A204.1 (cell line): ENCODE results near the gene CTTN.
A peak's percentile ranks its signal among the peaks of the same experiment; 100 is the strongest.

Experiments used
- FAIRE-seq: peaks from 2 replicates; lab custom pipeline; 2012; peaks lifted over from hg19 to GRCh38; lab: Jason Lieb, UNC

Gene CTTN

DNA sequence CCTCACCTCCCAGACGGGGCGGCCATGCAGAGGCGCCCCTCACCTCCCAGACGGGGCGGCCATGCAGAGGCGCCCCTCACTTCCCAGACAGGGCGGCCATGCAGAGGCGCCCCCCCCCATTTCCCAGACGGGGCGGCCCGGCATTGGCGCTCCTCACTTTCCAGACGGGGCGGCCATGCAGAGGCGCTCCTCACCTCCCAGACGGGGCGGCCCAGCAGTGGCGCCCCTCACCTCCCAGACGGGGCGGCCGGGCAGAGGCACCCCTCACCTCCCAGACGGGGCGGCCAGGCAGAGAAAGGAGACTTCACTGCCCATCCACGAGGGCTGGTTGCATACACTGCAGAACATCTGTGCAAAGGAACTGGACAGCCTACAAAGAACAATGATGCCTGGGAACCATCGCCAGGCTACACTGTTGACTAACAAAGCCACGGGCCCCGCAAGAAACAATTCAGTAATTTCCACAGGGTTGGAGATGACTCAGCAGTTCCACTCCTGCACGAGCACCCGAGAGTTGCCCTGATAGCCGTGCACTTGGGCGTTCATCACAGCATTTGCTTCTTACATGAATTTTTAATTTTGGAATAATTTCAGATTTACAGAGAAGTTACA lies 58.7 kb downstream of the CTTN start:
- FAIRE-seq = no peak

DNA sequence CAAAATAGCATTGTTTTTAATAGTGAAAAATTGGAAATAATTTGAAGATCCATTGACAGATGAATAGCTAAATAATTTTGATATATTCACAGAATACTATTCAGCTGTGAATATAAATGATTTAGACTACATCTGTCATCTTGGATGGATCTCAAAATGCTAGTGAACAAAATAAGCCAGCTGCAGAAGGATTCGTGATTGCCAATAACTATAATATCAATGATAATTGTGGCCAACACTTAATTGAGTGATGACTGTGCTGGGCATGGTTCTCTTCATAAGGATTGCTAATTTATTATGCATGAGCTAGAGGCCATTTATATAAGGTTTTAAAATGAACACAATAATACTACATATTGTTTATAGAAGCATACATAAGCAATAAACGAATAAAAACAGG lies 60.4 kb downstream of the CTTN start:
- no peak for FAIRE-seq

DNA sequence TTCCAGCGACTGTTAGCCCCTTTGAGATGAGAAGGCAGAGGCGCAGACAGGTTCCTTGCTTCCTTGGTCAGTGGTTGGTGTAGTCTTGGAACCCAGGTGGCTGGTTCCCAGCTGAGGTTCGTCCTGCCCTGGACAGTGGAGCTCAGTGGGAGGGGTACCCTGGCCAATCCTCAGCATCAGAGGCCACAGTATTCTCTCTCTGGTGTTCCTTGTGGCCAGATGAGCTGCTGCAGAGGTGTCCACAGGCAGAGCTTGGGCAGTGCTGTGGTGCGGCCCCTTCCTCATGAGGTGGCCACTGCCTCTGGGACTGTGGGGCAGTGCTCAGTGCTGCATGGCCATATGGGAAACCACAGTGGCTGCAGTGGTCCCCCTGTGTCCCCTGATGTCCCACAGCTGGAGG lies 61.8 kb downstream of the CTTN start:
- FAIRE-seq = no peak

DNA sequence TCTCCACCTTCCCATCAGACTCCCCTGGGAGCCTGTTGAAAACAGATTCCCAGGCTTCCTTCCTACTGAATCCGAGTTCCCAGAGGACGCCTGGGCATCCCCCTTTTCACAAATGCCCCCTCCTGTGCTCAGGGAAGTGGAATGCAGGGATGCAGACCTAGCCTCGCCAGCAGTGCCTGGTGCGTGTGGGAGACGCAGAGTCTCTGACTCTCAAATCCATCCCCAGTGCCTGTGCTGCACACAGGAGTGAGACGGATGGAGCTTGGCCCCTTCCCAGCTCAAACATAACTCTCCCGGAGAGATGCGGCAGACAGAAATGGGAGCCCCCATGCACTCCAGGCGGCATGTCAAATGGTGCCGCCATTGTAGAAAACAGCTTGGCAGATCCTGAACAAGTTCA lies 62.6 kb downstream of the CTTN start:
- FAIRE-seq = no peak

DNA sequence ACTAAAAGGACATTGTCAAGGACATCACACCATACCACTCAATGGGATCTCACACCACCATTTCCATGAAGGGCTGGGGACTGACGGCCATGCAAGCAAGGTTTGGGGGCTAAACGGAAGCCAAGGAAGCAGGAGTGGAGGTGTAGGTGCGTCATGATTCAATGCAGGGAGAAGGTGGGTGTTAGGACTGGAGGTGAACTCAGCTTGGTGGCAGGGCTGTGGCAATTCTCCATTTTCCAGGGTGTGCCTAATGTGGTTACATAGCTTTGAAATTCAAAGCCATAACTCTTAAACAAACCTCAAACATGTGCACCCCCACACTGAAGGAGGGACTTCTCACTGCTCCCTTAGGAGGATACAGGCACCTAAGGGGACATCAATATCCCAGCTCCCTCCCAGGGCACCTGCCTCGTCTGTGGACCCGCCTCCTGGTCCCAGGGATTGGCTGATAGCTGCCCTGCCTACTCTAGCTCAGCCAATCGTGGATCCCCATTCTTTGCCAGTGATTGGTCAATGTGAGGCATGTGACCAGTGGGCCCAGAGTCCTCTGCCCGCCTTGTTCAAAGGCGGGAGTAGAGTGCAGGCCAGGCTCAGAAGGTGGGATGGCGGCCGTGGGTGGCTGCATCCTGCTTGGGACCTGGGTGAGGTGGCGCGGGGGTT lies 64.6 kb downstream of the CTTN start:
- FAIRE-seq = no peak

DNA sequence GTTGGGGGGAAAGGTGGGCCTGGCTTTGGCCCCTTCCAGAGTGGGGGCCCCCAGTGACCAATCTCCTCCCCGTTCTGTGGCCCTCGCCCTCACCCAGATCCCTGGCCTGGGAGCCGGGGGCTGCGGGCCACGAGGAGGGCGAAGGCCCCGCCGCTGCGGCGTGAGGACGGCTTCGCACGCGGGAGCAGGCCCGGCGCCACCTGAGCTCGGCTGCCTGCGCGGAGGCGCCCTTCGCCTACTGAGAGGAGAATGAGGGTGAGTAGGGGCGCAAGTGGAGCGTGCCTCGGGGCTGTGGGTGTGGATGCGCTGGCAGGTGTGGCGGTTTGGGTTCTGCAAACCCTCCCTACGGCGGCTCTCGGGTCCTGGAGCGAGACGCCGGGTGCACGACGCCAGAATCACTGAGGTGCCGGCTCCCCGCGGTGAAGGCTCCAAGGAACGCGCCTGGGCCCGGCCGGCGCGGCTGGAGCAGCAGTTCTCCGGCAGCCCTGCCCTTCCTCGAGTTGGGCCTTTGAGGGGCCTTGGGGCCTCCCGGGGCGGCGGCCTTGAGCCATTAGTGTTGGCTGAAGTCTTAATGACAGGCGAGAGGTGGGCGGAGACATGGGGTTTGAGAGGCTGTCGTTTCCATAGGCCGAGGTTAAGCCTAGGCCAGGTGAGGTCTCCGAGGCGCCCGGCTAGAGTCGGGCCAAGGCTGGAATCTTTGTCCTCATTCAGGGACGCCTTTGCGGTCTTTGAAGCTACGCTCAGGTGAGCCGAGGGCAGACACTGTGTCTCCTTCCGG lies 65.3 kb downstream of the CTTN start:
- no peak for FAIRE-seq

DNA sequence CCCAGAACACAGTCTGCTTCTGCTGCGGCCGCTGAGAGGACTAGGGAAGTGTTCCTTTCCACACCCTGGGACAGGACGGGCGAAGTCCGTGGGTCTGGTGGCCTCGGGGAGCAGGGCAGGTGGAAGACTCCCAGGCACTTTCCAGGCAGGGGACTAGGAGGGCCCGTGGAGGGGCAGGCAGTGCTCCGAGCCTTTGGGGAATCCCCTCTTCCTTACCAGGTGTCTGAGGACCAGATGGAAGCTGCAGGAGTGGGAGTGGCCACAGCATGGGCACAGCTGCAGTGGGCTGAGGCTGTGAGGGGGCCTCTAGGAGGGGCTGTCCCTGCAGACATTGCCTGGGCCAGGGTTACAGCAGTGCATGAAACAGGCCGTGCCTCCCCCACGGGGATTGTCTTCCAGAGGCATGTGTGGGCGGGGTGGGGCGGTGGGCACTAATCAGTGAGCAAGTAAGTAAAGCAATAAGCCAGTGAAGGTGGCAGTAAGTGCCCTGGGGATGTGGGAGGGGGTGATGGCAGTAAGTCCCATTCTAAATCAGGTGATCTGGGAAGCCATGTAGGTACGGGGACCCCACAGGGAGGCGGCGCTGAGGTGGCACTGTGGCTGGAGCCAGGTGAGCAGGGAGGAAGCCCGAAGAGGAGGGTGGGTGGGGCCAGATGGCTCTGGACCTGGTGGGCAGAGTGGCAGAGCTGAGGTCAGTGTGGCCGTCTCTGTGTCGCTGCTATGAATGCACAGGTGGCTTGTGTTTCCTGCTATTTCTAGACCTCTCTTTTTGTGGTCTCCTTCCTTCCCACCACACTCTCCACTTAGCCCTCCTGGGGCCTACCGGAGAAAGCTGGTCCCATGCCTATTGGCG lies 66.4 kb downstream of the CTTN start:
- FAIRE-seq = no peak

DNA sequence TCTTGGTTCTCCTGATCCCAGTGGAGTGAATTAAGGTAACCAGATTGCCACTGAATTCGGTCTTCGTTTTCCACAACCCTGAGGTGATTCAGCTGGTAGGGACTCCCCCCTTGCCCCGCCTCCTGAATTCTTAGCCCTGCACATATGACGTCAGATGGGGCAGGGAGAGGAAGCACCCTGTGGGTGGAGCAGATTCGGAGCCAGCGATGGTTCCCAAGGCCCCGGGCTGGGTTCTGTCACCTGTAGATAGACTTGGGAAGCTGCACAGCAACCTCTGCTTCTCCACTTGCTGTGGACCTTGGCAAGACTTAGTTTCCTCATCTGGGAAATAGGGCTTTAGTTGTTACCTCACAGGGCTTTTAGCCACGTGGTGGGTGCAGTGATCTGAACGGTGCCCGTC lies 67.8 kb downstream of the CTTN start:
- no peak for FAIRE-seq

DNA sequence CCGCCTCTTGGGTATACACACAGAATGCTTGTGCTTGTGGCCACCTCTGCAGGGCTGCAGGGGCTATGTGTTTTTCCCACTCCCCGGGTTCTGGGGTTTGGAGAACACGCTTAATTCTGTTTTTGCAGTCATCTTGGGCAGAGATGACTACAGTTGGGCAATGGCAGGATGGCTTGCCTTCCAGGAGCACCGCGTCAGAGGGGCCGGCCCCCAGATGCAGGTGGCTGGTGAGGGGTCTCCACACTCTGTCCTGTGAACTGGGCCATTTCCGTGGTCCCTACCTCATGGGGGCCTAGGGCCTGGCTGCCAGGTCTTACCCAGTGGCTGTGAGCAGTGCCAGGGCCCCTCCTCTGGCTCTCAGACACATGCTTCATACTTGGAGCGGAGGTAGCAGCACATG lies 68.3 kb downstream of the CTTN start:
- FAIRE-seq = no peak

DNA sequence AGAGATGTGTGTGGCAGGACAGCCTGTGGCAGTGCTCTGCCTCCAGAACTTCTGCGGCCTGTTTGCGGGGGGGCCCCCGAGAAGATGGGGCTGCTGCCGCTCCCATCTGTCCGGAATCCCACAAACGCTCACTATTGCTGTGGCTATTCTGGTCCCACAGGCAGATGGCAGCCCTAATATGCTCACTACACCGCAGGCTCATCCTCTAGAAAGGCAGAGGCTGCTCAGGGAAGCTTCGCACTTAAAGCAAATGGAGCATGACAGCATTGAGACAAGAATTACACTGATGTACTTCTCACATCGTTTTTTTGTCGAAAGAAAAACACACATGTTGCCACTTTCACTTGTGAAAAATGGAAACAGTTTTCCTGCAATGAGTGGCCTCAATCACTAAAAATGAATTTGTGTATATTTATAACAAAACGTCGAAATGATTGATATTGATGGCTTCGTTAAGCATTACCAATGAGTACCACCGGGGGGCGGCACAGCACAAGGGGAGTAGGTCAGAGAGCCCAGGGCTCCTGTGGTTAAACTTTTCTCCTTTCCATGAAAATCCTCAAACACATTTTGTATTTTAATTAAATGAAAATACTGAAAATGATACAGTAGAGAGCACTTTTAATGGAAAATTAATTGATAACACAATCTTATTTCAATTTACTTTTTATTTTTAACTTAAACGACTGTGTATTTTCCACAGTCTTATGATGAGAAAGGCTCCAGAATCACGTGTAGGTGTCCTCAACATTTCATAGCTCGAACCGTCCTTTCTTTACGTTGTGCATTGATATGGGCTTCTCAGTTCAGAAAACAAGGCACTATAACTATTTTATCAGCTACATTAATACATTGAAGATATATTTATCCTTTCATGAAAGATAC lies 69.1 kb downstream of the CTTN start:
- peak; percentile 68 for FAIRE-seq

DNA sequence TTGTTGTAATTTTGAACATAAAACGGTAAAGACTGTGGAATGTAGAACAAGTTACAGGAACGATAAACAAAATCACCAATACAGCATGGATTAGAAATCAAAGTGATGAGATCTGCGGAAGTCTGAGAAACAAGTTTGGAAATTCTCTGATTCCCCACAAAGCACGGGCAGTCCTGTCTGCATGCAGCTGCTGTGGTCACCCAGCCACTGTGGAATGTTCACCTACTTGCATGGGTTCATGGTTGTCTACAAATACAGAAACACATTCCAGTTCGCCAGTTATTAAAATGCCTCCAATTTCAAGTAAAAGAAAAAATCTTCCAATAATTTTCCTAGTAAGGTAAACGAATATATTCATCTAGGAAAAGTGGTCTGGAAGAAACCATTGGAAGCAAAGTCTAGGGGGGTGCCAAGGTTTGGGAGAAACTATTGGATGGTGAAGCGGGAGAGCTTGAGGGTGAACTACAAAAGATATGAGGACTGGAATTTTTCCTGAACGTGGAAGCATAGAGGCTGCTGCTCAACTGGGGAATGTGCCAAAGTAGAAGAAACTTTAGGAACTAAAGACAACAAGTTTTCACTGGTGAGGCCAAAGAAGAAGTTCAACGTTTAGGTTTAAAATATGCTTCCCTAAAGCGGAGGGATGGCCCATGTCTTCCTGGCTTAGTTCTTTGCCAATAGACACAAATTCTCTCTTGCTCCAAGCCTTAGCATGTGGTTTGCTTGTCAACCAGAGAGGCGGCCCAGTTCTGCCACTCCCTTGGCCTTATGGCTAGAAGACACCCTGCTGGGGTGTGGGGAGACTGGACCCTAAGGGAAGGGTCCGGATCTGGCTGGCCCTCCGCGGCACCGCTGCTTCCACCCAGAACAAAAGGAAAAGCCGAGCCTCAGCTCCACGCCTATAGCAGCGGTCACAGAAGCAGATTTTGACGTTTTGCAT lies 70.2 kb downstream of the CTTN start:
- FAIRE-seq = no peak

DNA sequence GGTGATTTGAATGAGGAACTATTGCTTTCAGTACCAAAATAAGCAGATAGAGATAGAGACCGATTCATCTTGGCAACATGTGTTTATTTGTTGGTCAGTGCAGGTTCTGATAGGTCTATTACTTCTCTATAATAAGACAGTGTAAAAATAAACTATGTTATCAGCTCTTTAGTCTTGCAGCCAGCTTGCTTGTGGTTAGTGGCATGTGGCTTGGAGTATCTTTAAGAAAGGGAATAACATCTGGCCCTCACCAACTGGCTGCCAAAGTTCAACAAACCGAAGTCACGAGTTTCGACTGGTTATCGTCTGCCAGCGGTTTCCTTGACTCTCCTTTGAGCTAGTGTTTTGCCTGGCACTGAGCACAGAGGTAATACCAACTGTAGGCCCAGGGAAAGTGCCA lies 71.8 kb downstream of the CTTN start:
- FAIRE-seq = no peak

DNA sequence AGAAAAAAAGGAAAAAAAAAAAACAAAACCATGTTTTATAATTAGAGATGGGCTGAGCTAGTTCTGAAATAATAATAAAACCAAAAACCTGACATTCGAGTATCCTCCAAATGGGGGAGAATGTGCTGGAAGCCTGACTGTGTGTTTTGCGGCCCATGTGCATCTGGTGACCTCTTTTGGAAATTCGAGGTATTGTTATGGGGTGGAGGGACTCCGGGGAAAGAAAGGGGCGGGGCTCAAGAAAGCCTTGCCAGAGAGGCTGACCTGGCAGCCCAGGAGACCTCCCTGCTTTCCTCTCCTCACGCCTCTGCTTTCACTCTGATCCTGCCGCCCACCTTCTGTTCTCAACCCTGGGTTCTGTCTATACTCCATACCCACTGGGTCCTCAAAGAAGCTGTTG lies 72.9 kb downstream of the CTTN start:
- FAIRE-seq = no peak

DNA sequence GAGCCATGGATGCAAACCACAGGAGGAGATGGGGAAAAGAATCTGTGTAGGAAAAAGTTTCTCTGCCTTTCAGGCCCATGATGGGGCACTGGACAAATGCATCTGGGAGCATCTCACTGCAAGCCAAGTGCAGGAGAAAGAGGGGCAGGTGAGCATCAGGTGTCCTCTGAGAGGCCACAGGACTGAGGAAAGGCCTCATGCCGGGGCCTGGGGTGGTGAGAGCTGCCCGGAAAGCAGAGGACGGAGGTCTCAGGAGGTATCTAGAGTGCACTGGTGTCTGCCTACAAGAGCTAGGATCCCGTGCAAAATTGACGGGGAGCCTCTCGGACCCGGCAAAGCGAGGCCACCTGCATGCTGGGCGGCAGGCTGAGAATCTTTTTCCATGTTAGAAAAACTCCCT lies 73.9 kb downstream of the CTTN start:
- FAIRE-seq = no peak

DNA sequence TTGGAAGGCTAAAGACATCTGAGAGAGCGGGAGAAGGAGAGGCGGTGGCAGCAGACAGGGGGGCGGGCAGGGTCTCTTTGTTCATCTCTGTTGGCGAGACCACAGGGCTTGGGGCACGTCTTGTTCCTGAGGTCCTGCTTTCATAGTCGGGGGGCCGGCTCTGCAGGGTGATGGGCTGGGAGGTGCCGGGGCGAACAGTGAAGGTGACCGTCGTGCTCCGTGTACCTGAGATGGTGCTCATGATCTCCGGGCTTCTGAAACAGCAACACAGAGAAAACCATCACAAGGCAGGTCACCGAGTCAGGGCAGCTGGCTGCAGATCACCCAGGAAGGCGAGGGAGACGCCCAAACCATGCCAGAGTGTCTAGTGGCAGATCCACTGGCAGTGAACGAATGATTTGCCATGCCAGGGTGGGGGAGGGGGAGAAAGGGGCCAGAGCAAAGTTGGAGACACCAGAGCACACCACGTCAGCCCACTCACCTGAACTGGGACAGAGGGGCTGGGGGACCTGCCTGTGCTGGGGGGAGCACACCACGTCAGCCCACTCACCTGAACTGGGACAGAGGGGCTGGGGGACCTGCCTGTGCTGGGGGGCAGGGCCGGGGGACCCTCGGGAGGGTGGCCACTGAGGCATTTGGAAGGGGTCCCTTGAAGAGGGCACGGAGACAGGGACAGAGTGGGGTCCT lies 75.0 kb downstream of the CTTN start:
- FAIRE-seq = no peak

DNA sequence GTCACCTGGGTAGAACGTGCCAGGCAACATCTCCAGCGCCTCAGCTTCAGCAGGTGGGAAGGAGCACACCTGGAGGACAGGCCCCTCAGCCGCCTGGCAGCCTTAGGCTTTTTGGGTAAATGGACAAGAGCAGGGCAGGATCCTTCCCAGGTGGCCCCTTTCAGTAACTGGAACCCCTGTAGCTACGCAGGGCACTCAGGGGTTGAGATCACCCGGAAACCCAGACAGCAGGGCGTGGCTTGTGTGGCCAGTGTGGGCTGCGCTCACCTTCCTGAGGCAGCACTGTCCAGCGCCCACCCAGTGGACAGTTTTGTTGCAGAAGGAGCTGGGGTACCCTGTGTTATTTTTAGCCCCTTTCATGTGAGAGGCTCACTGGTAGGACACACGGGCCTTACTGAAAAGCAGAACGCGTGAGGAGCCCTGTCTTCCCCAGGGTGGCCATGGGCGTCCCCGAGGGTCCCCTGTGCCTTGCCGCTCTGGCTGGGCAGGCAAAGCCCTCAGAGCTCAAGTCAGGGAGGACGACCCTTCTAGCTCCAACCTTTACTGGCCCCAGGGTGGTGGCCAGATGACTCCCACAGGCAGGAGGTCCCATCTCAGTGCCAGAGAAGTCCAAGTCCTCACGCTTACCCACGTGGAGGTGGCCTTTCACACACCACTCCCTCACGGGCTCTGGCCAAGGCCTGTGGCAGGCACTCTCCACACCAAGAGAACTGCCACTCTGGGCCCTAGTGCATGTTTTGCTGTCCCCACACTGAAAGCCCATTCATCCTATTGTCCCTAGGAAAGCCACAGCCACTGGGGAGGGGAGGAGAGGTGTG lies 75.8 kb downstream of the CTTN start:
- no peak for FAIRE-seq

DNA sequence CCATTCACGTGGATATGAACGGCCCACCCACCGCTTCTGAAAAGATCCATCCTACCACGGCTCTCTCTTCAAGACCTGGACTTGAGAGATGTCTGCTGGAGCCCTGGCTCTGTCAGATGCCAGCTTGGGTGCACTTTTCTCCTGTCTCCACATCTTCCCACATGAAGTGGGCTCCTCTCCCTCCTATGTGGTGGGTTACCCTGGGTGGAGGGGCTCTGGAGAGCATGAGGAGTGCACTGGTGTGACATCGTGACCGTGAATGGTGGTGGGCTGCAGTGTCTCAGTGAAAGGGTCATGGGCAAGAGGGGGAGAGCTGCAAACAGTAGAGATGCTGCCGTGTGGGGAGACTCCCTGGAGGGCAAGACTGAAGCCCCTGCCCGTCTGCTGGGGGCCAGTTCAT lies 76.4 kb downstream of the CTTN start:
- FAIRE-seq = no peak

DNA sequence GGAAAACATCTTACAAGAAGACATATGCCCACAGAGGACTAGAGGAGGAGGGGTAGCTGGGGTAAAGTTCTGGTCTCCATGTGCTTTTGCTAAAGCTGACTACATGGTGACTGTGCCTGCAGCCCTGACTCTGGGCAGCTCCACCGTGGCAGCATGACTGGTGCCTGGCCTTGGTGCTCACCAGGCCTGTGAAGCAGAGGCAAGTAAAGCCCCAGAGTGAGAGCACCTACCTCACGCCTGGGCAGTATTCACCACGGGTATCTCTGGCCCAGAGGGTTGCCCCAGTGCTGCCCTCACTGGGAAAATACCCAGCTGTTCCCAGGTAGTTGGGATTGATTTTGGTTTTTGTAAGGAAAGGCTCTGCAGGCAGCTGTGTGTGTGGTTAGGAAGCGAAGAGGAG lies 78.3 kb downstream of the CTTN start:
- no peak for FAIRE-seq

DNA sequence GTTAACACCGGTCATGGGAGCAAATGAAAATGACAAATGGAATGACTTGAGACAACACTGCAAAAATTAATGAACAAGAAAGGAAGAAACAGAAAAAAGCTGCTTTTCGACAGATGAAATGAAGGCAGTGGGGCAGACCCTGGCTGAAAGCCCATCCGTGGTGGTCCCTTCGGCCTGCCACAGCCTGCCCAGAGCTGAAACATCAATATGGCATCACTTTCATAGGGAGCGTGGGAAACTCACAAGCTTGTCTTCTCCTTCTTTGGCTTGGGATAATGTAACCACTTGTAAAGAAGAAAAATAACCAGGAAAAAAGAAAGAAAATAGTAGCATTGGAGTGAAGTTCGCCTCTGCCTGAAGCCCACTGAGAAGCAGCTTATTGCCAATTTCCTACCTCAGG lies 78.8 kb downstream of the CTTN start:
- FAIRE-seq = no peak
